OCI-LY7 (cell line): Measurements from ENCODE around the gene GATB.

Experiments used
- EZH2phosphoT487 ChIP-seq: fragments of 200-600 bp; sonication (generic); IDR thresholded peaks from 2 replicates; pipeline ENCODE4 v1.6.1; 2018; ENCODE audit warnings: low read depth, borderline replicate concordance, mild to moderate bottlenecking, mixed run types, antibody characterized with exemption, low read length, moderate library complexity, mixed read lengths
- TF ChIP-seq, protein P1 (sequence below): fragments of 200-600 bp; sonication (generic); conservative IDR thresholded peaks from 2 replicates; pipeline ENCODE4 v1.5.1; 2014; ENCODE audit warnings: mild to moderate bottlenecking, antibody characterized with exemption, low read length, moderate library complexity, mixed read lengths

DNA sequence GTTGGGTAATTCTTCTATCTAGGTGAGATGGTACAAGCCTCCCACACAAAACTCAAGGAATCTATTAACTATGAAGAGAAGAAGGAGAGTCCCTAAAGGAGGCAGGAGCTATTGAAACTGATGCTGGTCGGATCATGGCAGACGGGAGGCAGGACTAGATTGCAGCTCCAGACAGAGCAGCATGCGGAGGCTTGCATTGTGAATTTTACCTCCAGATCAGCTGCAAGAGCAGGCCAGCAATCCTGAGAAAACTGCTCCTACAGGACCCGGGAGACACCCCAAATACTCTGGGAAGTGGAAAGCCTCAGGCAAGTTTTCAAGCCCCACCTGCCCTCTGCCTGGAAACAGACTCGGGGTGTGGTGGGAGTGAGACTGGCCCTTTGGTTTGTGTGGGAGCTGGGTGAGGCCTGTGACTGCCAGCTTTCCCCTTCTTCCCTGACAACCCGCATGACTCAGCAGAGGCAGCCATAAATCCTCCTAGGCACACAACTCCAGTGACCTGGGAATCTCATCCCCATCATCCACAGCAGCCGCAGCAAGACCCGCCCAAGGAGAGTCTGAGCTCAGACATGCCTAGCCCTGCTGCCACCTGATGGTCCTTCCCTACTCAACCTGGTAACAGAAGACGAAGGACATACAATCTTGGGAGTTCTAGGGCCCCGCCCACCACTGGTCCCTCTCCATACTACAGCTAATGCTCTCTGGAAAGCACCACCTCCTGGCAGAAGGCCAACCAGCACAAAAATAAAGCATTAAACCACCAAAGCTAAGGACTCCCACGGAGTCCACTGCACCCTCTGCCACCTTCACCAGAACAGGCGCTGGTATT, 30.9 kb downstream of the GATB start:
- TF ChIP-seq, protein P1, sequence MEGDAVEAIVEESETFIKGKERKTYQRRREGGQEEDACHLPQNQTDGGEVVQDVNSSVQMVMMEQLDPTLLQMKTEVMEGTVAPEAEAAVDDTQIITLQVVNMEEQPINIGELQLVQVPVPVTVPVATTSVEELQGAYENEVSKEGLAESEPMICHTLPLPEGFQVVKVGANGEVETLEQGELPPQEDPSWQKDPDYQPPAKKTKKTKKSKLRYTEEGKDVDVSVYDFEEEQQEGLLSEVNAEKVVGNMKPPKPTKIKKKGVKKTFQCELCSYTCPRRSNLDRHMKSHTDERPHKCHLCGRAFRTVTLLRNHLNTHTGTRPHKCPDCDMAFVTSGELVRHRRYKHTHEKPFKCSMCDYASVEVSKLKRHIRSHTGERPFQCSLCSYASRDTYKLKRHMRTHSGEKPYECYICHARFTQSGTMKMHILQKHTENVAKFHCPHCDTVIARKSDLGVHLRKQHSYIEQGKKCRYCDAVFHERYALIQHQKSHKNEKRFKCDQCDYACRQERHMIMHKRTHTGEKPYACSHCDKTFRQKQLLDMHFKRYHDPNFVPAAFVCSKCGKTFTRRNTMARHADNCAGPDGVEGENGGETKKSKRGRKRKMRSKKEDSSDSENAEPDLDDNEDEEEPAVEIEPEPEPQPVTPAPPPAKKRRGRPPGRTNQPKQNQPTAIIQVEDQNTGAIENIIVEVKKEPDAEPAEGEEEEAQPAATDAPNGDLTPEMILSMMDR: no peak
- no peak for TF ChIP-seq EZH2phosphoT487
